NCI-H748 treated with DMSO at 0.1 percent for 48 hours (cell line): ENCODE data around the gene FAM20A.
A peak's percentile ranks its signal among the peaks of the same experiment; 100 is the strongest.

Source experiments
- DNase-seq: peaks from one replicate; lab custom pipeline; 2025; lab: John Stamatoyannopoulos, UW

Gene FAM20A

DNA sequence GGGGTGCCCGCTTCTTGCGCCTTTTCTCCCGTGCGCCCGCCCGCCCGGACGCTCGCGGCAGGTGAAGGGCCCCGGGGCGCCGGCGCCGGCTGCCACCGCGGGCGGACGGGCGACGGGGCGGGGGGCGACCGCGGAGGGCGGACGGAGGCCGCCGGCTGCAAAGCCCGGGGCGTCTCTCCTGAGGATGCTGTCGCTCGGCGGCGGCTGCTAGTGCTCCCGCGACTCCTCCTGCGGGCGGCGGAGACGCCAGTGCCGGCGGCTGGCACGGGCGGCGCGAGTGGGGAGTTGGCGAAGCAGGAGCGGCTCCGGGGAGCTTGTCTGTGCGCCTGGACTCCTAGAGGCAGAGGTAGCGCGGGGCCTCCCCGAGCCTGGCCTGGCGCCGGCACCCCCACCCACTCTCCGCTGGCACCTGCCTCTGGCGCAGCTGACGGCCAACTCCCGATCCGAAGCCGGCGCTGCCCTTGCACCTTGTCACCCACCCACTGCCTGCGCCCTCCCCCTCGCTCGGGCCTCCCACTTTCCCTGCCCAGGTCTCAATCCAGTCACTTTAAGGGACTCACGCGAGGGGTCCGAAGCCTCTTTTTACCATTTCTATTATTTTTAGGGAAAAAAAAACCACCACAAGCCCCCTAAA, at the start of gene FAM20A:
Gene FAM20A, minus strand, starts transcription at position 437 of the 634 bp plus-strand sequence. CDS start 701 bp downstream, outside the sequence.
- DNase-seq, result no peak

DNA sequence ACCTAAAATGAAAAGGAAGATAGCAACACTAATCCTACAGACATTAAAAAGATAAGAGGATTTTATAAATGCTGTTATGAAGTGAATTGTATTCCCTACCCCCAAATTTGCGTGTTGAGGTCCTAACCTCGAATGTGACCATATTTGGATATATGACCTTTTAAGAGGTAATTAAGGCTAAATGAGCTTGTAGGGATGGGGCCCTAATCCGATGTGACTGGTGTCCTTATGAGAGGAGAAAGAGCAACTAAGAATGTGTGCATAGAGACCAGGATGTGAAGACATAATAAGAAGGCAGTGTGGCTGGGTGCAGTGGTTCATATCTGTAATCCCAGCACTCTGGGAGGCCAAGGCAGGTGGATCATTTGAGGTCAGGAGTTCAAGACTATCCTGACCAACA, 48.2 kb upstream of the FAM20A start:
- no peak for DNase-seq

DNA sequence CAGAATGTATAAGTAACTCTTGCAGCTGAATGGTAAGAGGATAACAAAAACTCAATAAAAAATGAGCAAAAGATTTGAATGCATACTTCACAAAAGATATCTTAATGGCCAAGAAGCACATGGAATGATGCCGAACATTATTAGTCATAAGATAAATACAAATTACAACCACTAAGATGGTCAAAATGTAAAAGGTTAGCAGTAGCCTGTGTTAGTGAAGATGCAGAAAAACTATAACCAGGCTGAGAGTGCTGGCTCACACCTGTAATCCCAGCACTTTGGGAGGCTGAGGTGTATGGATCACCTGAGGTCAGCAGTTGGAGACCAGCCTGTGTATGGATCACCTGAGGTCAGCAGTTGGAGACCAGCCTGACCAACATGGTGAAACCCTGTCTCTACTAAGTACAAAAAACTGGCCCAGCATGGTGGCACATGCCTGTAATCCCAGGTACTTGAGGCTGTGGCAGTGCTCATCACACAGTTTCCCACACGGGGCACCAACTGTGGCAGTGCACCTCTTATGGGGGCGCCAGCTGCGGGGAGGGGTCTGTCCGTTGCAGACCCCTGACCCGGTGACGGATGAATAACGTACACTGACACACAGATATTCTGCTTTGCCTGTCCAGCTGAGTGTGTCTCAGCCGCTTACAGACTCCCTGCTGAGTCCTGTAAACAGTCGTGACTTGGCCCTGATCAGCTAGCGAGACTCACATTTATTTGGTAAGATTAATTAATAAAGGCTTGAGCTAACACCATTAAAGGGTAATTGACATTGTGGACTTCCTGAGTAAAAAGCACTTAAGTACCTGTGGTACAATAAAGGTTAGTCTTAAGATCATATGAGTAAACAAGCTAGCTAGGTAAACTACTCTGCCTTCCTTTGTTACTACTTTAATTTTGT, 45.7 kb upstream of the FAM20A start:
- DNase-seq, result peak; percentile 92

DNA sequence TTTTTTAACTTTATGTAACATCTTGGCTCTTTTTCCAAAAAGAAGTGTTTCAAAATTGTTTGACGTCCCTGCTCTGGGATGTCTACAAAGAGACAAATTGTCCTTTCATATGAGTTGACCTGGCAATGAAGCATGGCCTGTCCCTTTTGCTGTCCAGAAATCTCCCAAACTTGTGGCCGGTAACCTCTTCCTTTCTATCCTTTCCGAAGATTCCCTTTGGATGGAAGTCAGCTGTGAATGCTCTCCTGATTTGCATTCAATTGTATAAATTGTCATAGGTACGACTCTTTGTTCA, 40.9 kb upstream of the FAM20A start:
- DNase-seq, result no peak

DNA sequence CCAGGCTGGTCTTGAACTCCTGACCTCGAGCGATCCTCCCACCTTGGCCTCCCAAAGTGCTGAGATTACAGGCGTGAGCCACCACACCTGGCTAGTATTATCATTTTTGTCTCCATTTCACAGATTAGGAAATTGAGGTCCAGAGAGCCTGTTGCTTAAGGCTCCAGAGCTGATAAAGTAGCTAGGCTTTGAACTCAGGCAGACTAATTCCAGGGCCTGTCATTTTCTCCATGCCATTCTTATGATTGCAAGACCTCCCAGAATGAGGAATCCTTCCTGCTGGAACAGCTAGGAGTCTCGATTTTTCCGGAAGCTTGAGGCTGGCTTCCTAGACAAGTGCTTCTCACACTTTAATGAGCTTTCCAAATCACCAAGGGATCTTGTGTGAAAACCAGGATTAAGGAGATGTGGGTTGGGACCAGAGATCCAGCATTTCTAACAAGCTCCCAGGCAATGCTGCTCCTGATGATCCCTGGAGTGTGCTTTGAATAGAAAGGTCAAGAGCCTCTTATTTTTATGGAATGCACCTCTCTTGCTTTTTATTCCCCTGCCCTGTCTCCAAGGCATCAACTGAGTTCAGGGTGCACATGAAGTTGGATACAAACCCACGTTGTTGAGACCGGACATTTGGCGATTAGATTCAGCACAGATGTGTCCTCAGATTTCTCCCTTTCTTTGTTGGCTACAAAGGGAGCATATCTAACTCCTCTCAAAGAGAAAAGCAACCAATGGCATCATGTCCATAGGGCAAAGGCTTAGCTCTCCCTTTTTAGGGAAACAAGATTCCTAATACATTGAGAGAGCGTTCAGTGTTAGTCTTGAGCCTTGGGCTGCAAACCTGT, 40.3 kb upstream of the FAM20A start:
- no peak for DNase-seq

DNA sequence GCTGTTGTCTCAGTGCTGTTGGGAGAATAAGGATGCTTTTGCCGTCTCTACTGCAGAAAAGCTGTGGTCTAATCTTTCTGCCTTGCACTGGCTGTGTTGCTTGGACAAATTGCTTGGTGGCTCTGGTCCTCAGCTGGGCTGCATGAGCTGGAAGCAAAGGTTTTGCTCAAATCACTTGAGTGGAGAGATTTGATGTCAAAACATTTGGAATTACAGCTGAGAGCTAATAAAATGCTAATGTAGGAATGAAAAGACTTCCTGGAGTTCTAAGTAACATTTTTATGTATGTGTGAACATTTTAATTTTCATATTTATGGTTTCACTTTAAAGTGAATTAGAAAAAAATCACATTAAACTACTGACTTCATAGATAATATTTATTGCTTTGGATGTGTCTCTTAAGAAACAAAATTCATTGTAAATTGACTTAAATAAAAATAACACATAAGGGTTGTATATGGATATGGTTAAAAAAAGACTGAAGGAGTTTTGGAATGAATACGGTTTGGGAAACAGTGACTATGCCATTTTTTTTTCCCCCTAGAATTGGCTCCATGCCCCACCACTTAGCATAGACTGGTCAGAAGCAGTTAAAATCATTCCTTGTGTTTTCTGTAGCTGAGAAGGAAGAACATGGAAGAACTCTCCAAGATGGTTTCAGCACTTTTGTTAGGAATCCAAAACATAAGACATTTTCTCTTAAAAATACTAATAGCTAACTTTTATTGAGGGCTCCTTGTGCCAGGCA, 39.2 kb upstream of the FAM20A start:
- no peak for DNase-seq

DNA sequence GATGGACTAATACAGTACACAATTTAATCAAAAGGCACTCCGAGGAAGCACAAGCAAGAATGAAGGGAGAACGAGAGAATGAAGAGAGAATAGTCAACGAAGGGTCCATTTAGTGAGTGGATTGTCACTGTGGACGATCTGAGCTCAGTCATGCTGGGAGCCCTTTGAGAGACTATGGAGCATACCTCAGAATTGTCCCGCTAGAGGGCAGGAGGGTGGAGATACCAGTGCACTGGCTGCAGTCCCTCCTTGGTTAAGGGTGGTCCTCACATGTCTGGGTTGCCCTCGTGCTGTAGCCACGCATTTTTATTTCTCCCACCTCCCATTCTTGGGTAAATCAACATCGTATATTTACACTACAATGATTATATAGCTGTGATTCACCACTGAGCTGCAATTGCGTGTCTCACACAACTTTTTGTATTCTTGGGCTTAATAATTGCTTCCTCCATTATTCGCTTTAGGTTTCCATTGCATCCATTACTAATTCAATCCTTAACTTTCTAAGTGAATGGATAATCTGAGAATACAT, 33.2 kb upstream of the FAM20A start:
- DNase-seq, result no peak

DNA sequence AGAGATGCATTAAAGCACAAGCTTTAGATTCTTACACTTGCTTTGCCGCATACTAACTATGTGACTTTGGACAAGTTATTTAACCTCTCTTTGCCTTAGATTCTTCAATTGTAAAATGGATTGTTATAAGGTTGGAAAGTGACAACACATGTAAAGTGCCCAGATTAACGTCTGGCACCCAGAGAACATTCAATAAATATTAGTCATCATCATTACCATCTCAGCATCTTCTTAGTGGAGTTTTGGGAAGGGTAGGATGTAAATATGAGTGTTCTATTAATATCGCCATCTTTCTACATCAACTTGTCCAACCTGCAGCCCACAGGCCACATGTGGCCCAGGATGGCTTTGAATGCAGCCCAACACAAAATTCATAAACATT, 27.4 kb upstream of the FAM20A start:
- no peak for DNase-seq

DNA sequence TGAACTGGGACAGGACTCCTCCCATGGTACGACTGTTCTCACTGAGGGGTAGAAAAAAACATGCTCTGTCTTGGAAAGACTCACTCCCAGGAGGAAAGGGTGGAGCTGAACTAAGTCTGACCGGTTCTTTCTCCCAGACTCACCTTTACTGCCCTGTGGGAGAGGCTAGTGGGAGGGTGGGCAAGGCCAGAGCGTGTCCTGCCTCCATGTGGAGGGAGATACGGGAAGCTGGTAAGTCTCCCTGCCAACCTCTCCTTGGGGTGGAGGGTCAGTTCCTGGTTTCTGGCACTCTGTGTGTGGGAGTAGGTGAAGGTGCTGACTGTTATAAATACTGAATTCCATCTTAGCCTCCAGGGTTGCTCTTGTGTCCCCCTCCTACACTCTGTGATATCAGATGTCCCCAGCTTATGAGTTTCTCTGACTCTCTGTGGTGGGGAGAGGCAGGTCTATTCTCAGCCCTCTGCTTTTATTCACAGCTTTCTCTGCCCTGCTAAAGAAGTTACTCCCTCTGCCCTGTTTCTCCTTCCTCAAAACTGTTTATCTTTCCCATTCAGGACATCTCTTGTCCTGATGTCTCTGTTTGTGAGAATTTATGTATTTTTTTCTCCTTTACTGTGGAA, 26.9 kb upstream of the FAM20A start:
- DNase-seq, result no peak

DNA sequence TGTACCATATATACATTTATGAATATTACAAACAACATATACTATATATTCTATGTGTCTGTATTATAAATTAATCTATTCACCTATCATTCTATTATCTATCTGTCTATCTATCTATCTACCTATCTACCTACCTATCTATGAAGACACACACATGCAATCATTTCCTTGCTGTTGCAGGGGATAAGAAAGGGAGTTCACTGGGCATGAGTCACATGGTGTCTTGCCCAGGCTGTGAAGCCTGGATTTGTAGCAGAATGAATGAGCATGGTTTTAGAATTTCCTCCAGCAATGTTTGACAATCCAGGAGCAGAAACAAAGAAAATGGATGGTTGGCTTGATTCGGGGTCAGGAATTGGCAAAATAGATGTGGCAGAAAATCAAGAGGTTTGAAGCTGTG, 23.2 kb upstream of the FAM20A start:
- no peak for DNase-seq

DNA sequence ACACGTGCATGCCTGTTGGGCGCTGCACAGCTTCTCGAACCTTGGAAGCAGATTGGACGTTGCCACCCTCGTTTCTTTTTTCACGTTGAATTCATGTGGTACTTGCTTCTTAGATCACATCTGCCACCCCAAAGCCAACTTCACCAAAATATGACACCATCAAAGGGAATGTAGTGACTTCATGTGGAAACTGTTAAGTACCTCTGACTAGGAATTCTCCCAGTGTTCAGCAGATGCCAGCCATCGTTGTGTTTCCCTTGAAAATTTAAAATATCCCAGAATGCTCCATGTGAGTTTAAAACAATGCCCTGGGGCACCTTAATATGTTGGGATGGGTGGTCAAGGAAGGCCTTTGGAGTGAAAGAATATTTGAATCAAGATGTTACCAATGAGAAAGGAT, 22.6 kb upstream of the FAM20A start:
- no peak for DNase-seq

DNA sequence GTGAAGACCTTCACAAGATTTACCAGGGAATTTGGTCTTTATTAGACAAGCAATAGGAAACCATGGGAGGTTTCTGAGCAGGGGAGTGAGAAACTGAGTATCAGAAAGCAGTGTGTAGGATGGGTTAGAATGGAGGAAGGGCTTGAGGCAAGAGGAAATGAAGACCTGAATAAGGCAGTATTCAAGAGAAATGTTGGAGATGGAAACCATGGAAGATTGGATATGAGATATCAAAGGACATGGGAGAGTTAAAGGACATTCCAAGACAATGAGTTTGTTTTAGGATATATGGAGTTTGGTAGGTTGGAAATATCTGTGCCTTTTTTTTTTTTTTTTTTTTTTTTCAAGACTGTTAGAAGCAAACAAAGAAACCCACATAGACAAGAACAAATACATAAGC, 21.3 kb upstream of the FAM20A start:
- DNase-seq, result no peak

DNA sequence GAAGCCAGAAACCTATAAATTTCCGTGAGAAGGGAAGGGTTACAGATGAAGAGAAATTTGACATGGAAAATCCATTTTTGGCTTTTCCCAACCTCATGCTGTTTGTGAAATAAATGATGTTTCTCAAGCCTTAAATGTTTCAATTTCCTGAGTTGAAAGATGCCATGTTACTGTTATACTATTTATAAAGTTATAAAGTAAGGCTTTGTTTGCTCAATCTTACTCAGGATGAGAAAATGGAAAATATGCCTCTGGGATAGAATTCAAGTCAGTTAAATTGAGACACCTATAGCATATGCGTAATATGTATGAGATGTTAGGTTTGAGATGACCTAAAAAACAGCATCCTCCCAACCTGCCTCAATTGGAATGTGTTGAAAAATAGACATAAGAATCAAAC, 19.9 kb upstream of the FAM20A start:
- DNase-seq, result no peak

DNA sequence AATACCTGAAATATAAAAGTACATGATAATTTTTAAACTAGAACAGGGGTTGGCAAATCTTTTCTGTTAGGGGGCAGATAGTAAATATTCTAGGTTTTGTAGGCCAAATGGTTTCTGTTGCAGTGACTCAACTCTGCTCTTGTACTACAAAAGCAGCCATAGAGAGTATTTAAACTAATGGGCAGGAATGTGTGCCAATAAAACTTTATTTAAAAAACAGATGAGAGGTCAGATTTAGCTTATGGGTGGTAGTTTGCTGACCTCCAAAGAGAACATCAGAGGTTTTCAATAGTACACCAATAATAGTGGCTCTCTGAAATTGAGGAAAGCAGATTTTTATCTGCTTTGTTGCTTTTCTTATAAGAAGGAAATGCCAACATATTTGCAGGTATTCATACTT, 15.2 kb upstream of the FAM20A start:
- DNase-seq, result no peak

DNA sequence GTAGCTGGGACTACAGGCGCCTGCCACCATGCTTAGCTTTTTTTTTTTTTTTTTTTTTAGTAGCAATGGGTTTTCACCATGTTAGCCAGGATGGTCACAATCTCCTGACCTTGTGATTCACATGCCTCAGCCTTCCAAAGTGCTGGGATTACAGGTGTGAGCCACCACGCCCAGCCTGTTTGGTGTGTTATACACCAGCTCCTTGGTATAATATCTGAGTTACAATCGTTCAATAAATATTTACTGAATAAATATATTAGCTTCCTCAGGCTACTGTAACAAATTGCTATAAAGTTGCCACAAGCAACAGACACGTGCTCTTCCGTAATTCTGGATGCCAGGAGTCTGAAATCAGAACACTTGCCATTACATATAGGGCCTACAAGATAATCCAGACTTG, 13.6 kb upstream of the FAM20A start:
- no peak for DNase-seq

DNA sequence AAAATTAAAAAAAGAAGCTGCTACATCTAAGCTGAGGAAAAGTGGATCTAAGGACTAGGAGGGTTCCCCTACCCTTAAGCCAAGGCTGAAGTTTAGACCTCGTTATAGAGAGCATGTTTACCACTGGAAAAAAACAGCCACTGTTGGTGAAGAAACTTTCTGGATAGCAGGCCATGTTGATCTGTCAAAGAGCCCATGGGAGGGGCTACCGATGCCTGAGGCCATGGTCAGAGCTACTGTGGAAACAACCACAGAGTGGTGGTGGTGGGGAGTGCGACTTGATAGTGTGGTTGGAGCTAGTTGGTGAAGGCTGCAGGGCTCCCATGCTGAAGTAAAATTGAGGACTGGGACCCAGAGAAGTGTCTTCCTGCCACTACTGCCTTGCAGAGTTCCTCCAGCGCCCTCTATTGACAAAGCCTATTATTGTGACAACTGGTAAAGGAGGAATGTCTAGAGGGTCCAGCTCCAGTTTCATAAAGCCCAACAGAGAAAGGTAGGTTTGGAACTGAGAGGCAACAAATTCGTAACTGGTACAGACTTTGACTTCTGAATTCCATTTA, 12.7 kb upstream of the FAM20A start:
- peak; percentile 48 for DNase-seq

DNA sequence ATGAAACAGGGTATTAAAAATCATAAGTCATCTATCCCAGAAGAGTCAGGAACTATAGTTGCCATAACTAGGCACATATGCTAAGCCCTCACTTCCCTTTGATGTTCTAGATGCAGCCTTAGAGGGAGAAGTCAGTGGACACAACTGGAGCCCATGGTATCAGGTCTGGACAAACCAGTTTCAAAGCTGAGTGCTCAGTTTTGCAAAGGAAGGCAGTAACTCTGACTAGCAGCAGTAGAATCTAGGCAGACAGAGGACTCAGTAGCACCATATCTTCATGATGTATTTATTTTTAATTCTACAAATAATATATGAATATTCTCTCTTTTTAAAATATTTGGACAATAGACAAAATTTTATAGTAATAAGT, 11.7 kb upstream of the FAM20A start:
- no peak for DNase-seq

DNA sequence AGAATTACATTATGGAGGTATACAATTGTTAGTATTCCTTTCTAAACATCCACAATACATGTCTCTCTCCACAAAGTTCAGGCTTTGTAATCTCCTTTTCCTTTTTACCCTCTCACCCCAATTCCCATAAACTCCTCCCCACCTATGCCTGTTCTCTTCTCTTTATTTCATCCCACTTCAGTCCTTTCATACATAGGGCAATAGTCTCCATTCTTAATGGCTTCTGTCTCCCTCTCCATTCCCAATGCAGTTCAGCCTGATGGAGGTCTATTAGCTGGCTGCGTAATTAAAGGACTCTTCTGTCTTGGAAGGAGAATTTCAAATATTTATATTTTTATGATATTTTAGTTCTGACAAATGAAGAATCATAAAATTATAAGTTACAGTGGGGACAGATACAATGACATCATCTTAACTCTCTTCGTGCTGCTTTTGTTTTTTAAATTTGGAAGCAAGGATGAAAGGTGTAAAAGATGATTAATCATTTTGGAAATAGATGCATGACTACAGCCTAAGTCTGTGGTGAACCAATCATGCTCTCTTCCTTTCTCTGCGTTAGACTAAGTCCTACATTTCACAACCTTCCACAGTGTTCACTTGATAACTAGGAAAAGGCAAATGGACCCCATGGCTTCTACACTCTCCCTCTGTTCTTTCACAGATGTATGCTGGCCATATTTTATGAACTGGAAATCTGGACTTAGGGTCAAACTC, 11.2 kb upstream of the FAM20A start:
- DNase-seq, result no peak

DNA sequence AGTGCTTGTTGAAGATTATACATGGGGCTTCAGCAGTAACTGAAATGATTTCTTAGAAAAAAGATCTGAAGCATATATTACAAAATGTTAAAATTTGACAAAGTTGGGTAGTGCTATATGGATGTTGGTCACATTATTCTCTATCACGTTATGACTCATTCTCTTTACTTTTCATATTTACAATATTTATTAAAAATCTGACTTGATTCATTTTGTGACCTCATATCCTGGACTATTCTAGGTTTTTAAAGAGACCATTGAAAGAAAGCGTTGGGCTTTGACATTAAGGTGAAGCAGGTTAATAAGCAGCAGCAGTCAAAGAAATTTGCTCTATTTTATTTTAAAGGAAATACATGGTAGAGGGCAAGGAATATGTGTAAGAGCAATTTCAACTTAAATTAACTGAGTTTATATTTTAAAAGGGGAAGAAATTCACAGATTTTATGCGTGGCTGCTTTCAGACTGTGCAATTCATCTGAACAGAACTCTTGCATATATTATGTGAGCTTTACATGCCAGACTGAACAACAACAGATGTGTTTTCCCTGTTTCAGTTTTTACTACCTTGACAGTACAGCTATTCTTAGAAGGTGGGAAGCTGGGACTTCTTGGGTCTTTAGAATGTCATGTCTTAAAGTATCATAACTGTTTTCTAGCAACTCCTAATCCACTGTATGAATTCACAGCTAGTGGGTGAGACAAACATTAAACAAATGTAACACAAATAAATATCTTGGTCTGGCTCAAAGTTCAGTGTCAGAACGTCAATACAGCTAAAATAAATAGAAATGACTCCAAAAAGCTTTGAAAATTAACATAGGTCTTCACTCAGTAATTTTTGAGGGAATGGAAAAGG, 10.4 kb upstream of the FAM20A start:
- DNase-seq, result no peak

DNA sequence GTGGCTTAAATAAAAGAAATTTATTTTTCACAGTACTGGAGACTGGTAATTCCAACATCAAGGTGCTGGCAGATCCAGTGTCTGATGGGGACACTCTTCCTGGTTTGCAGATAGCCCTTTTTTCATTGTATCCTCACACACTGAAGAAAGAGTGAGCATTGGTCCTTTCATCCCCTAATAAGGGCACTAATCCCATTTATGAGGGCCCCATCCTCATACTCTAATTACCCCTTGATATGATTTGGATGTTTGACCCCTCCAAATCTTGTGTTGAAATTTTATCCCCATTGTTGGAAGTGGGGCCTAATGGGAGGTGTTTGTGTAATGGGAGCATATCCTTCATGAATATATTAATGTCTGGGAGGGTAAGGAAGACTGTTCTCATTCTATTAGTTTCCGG, 9.4 kb upstream of the FAM20A start:
- no peak for DNase-seq
